C1 segment of cervical spinal cord (tissue), 14 donors: ENCODE measurements around the gene GRB10.
"Not testable (repeated sequence)": the region's sequence is repeated elsewhere in the genome, so short reads cannot be mapped to it uniquely, and the experiment has no call there.

Experiments
- DNase-seq, 14 donors: peaks; one replicate each; lab custom pipeline; 2025; lab: John Stamatoyannopoulos, UW

Gene GRB10

DNA sequence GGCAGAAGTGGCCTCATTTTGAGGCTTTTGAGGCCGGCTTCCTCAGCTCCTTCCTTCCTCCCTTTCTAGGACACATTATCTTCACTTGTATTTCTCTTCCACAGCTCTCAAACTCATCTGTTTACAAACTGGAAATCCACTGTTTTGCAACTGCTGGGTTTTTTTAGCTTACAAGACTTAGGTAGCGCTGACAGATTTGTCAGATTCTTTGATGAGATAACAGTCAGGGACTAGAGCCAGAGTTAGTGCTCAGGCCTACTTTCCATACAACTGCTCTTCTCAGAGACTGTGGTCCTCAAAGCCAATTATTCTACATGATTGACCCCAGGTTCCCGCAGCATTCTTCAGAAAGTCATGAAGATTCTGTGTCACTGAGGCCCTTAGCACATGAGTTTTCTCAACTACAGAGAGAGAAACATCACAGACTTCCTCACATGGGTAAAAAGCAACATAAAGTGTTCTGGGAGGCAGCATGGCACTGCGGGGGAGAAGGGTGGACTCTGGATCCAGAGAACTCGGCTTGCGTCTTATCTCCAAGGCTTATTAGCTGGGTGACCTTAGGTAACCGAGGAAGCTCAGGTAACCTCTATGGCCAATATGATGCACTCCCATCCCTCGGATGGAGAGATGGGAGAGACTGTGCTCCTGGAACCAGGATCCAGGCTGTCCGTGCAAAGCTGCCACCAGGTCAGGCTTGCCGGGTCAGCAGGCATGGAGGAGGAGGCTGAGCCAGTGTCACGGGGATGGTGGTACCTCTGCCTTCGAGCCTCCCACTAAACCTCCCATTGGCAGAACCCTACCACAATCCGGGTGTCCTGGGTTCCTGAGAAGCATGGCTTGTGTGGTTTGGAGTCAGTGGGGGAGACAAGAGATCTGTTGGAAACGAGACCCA is 228.0 kb downstream of the GRB10 start:
- DNase-seq = no peak

DNA sequence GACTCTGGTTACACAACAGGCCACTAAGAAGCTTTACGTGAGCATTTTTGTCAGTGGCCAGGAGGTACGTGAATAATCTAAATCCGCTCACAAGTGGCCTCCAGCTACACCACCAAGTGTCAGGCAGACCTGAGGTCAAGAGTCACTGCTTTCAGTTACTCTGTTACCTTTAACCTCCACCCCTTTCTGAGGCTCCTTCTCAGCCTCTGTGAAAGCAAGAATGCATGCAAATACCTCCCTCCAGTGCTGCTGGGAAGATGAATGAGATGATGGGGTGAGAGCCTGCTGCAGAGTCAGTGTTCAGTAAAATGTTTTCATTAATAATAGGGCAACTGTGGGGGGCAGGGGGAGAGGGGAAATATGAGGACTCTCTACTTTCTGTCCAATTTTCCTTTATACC is 228.7 kb downstream of the GRB10 start:
- no peak for DNase-seq

DNA sequence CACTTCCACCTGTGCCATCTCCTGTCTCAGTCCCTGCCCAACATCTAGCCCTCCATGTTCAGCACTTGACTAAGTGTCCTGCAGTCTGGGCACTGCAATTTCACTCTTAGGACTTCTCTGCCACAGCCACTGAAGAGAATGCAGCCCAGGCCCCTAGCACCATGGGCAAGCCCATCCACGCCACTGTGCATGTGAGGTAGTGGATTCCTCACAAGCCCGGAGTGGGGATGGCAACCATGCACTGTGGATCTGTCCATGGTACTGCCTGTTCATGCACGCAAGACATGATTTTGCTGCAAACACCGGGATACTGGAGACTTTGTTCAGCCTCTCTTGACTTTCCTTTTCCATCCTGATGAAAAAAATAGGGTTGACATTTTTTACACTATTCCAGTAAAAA is 229.8 kb downstream of the GRB10 start:
- DNase-seq = no peak

DNA sequence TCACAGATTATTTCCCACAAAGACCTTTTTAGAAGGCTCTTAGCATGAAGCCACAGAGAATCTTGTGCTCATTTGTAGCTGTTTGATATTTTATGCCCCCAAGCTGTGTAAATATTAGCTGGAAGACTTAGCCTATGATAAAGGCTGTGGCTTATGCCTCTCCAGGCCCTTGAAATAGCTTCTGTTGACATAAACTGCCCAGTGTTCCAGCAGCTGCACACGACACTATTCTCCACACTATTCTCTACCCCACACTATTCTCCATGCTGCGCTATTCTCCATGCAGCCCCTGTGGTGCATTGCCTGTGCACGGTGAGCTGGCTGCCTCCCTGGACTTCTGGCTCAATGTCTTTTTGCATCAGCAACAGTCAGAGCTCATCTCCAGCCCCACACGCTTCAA is 230.6 kb downstream of the GRB10 start:
- no peak for DNase-seq

DNA sequence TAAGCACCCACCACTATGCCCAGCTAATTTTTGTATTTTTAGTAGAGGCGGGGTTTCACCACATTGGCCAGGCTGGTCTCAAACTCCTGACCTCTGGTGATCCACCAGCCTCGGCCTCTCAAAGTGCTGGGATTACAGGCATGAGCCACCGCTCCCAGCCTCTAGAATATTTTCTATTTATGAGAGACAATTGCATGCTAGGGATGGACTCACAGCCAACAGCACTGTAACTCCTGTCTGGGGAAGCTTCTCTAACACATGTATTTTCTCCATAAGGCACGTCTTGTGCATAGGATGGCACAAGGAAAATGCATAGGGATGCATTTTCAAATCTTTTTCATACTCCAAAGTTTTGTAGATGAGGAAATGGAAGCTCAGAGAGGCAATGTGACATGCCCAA is 237.1 kb downstream of the GRB10 start:
- DNase-seq = not testable (repeated sequence)

DNA sequence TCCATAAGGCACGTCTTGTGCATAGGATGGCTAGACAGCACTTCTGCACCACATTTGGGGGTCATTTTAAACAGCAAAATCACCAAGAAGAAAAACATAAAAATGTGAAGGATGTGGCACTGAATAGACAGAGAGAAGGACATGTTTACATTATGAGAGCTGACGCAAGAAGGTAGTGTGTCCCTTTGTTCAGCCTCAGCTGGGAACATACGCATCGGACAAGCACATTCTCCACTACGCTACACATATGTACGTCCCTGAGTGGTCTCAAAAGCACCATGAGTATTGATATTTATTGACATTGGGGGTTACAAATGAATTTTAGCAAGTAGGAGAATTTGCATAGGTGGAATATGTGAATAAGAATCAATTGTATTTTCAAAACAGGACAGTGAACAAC is 237.7 kb downstream of the GRB10 start:
- no peak for DNase-seq

DNA sequence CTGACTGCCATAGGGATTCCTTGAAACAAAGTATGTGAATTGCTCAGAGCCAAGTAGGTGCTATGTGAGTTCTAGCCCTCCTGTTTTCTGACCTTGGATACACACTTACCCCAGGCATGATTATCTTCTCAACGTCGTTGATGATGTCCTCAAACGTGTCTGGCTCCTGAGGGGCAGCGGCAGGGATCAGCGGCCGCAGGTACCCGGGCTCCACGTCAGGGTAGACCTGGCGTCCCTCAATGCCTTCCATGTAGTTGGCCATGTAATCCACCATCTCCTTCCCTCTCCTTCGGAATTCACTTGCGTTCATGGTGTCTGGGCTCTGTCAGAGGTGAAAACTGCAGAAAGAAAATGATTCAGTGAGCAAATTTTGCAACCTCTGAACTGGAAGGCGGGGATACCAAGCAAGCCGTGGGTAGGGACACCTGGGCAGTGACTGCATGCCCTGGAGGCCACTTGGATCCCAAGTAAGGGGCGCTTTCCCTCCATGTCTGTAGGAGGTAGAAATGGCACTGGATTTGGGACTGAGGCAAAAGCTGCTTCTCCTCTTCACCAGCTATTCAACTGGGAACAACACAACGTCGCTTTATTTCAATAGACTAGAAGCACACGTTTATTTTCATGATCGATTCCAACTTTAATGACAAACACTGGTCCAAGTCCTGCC is 238.8 kb downstream of the GRB10 start:
- DNase-seq = no peak

DNA sequence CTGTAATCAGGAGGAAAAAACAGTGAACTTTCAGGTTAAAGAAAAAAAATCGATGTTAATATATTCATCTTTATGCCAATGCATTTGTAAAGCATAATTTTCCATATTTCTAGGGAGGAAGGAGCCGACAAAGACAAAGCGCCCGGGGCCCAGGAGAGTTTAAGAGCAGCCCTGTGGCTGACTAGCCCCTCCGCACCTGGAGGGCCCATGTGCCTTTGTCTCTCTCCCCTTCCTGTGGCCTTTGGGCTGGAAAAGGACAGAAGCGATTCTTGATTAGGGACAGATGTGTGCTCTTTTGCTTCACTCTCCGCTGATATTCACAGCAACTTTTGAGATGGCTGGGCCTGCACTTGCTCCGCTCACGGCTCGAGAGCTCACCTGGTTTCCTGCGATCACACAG is 240.6 kb downstream of the GRB10 start:
- DNase-seq = no peak

DNA sequence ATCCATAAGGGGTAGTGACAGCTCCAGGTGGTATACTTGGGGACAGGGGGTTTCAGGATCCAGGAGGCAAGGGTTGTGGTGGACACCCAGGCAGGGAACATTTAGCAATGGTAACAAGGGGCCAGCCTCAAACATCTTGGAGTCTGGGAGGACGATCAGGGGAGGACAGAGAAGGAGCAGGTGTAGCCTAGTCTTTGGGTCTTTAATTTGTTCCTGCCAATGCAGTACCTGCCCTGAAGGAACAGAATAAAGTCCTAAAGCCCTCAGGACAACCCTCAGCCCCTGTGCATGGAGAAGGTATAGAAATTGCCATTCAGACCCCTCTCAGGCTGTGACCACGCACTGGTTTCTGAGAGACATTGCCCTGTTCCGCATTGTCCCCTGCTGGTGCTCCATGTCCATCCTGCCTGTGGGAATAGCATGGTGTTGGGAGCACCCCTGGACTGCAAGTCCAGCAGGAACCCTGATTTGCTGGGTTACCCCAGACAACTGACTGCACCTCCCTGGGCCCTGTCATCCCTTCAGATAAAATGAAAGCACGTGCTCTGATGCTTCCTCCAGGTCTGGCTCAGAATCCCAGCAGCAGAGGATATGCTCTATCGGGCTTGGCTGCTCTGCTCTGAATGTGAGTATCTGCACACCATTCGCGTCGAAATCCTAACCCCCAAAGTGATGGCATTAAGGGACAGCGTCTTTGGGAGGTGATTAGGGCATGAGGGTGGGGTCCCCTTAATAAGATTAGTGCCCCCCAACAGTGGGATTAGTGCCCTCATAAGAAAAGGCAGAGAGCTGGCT is 241.7 kb downstream of the GRB10 start:
- DNase-seq = no peak
